Measurements from ENCODE around the gene FBRSL1.

FBRSL1 gene

DNA sequence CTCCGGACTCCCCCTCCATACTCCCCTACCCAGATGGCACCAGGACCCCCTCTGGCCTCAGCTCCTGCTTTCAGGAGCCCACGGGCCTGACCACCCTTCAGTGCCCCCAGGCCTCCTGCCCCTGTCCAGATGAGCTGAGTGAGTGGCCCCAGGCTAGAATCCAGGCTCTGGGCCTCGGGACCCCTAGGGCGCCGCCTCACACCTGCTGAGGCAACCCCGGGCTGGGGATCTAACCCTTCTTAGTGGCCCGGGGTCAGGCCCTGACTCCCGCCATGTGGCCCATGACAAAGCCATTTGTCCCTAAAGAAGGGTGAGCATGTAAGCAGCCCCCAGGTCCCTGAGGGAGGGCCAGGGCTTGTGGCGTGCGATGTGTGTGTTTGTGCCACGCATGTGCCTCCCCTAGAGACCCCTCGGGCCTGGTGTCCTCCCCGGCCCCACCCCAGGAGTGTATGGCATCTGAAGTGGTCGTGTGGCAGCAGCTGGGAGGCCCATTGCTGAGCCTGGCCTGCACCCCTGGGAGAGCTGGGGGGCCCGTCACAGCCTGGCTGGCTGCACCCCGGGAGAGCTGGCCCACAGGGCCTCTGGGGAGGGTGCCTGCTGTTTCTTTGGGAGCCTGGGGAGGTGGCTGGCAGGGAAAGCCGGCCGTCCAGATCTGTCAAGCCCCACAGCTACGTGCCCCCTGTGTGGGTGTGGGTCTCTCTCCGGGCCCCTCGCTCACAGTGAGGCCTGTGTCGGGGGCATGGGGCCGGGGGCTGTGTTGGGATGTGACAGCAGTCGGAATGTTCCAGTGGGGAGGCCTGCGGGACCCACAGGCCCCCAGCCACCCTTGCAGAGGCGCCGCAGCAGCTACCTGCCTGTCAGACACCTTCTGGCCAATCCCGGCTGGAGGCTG is 7.8 kb downstream of the FBRSL1 start:
- no peak for DNase-seq (ENCODE audit: low read depth)
- H3K4me3 ChIP-seq (ENCODE audit: low read depth, low read length) = no peak overlapping the region
- TF ChIP-seq, protein P1, sequence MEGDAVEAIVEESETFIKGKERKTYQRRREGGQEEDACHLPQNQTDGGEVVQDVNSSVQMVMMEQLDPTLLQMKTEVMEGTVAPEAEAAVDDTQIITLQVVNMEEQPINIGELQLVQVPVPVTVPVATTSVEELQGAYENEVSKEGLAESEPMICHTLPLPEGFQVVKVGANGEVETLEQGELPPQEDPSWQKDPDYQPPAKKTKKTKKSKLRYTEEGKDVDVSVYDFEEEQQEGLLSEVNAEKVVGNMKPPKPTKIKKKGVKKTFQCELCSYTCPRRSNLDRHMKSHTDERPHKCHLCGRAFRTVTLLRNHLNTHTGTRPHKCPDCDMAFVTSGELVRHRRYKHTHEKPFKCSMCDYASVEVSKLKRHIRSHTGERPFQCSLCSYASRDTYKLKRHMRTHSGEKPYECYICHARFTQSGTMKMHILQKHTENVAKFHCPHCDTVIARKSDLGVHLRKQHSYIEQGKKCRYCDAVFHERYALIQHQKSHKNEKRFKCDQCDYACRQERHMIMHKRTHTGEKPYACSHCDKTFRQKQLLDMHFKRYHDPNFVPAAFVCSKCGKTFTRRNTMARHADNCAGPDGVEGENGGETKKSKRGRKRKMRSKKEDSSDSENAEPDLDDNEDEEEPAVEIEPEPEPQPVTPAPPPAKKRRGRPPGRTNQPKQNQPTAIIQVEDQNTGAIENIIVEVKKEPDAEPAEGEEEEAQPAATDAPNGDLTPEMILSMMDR (conservative IDR thresholded peaks at IDR 0.05; ENCODE audit: low read depth, low read length) = no peak

DNA sequence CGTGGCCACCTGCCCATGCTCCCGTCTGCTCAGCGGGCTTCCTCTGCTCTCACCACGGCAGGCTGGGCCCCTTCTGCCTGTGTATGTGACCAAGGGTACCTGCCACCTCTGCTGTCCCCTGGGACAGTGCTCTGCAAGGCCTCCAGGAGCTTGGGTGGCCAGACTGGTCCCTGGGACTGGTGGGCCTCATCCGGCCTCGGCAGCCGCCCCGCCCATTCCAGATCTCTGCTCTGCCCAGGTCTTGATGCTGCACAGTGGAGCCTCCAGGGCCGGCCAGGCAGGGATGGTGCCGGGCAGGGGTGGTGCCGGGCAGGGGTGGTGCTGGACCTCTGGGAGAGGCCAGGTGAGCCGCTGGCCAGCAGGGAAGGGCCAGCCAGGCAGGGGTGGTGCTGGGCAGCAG is 9.0 kb downstream of the FBRSL1 start:
- DNase-seq (ENCODE audit: low read depth) = no peak
- H3K4me3 ChIP-seq (ENCODE audit: low read depth, low read length) = no peak overlapping the region
- TF ChIP-seq, protein P1 (conservative IDR thresholded peaks at IDR 0.05; ENCODE audit: low read depth, low read length) = no peak

DNA sequence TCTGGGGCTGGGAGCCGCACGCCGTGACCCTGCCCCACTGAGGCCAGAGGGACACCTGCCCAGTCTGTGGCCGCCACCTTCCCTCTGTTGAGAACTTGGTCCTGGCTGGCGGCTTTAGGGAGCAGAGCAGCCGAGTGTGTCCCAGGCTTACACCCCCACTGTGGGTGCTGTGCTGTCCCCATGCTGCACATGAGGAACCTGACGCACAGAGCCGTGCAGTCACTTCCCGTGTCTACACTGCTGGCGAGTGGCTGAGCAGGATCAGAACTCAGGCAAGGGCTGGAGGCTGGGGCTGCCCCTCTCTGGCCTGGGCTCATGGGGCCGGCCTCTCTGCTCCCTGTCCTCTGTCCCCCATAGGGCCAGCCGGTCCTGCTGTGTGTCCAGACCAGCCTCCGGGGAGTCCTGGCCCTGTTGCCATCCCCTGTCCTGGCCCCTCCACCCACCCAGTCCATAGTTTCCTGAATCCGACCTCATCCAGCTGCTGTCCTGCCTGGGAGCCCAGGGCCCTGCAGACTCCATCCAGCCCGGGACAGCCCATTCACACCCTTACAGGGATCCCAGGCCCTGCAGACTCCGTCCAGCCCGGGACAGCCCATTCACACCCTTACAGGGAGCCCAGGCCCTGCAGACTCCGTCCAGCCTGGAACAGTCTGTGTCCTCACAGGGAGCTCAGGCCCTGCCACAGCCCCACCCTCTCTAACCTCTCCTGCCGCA is 10.3 kb downstream of the FBRSL1 start:
- TF ChIP-seq, protein P1 (conservative IDR thresholded peaks at IDR 0.05; ENCODE audit: low read depth, low read length) = no peak
- DNase-seq (ENCODE audit: low read depth) = no peak
- H3K4me3 ChIP-seq (ENCODE audit: low read depth, low read length) = no peak overlapping the region

DNA sequence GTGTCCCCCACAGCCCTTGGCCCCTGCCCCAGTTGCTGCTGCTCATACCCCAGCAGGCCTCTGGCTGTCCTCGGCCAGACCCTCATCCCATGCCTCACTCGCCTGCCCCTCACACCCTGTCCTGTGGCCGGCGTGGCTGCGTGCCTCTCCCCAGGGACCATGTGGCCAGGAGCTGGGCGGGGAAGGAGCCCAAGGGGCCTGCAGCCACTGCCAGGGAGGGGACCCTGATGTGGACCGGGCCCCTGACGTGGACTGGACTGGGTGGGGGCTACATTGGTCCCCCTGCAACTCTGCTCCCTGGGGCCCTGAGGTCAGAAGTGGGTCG is 10.9 kb downstream of the FBRSL1 start:
- DNase-seq (ENCODE audit: low read depth) = no peak
- TF ChIP-seq, protein P1 (conservative IDR thresholded peaks at IDR 0.05; ENCODE audit: low read depth, low read length) = no peak
- H3K4me3 ChIP-seq (ENCODE audit: low read depth, low read length) = no peak overlapping the region

DNA sequence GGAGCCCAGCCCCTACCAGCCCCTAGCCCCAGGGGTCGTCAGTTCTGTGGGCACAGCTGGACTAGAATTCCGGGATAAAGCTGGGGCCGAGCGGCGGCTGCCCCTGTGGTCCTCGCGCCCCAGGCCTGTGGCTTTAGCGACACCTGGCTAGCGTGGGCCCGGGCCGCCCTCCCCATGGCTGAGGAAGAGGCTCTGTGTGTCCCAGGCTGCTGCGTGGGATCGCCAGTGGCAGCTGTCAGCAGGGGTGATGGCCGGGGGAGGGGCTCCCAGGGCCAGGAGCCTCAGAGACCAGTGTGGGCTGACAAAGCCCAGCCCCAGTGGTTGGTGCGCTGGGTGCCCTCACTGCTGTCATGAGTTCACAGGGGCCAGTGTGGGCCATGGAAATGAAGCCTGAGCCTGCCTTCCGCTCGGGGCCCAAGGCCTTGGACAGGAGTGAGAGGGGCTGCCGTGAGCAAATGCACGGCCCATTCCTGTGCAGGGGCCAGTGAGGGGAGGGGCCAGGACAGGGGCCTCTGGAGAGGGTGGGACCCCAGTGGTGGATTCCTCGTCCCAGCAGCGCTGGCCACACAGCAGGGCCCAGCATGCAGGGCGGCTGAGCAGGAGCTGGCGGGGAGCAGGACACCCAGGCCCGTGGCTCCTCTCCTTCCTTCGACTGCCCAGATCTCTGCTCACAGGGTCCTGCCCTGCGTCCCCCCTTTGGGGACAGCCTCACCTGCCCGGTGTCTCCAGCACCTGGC is 11.4 kb downstream of the FBRSL1 start:
- H3K4me3 ChIP-seq (ENCODE audit: low read depth, low read length) = no peak overlapping the region
- TF ChIP-seq, protein P1 (conservative IDR thresholded peaks at IDR 0.05; ENCODE audit: low read depth, low read length) = no peak
- DNase-seq (ENCODE audit: low read depth) = no peak

DNA sequence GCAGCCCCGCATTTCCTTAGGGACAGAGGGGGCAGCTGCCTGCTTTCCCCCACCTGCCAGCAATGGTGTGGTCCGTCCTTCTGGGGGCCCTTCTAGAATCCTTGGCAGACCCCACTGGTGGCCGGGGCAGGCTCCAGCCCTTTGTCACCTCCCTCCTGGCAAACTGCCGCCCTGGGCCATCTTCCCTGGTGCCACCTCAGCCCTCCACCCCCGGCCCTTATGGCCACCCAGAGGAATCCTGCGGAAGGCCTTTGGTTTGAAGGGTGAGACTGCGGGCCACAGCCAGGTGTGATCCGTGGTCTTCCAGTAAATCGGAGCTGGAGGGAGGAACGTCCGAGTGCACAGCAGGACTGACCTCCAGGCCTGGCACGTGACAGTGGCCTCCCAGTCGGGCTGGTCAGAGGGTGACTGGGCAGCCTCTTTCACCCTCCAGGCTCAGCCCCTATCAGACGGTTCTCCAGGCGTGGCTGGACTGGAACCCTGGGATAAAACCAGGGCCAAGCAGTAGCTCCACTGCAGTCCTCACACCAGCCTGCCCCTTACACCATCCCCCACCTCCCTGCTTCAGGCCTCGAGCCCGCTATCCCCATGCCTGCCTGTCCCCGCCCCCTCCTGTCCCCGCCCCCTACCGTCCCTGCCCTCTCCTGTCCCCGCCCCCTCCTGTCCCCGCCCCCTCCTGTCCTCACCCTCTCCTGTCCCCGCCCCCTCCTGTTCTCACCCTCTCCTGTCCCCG is 12.4 kb downstream of the FBRSL1 start:
- DNase-seq (ENCODE audit: low read depth) = no peak
- no peak overlapping the region for H3K4me3 ChIP-seq (ENCODE audit: low read depth, low read length)
- TF ChIP-seq, protein P1 (conservative IDR thresholded peaks at IDR 0.05; ENCODE audit: low read depth, low read length) = no peak

Measured in choroid plexus epithelial cell (primary cell).